Mammary epithelial cell (primary cell): ENCODE measurements around the gene KRT34.

Experiments used
- EZH2 ChIP-seq: IDR thresholded peaks from 2 replicates; pipeline ENCODE4 v1.6.1; 2012; ENCODE audit warnings: low read length, inconsistent platforms, borderline replicate concordance
- TF ChIP-seq, protein P1 (sequence below), 2 donors: IDR thresholded peaks in 1 of 2; conservative IDR thresholded peaks in 1 of 2; 2 replicates each; pipeline ENCODE4 v1.5.1; 2011 to 2012; ENCODE audit warnings: inconsistent platforms in 2 of 2, low read length in 2 of 2, mild to moderate bottlenecking in 2 of 2, control low read depth in 1 of 2, low read depth in 1 of 2; ENCODE audit not compliant: insufficient read depth in 1 of 2; ENCODE audit errors: extremely low read depth in 1 of 2

DNA sequence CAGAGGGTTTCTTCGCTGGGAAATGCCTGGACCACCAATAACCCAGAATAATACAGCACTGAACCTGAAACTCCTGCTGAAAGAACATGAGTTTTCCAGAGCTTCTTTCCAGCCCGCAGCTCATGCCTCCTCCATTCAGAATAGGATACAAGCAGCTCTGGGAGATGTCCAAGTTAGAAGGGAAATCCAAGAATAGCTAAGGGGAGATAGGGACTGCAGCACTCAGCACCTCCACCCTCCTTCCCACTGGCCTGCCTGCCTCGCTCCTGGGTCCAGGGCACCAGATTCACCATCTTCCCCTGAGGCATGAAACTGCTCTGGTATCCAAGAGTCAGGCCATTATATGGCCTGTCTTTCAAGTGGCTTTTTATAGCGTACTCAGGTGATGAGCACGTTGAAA lies 11.2 kb upstream of the KRT34 start:
- TF ChIP-seq, protein P1, sequence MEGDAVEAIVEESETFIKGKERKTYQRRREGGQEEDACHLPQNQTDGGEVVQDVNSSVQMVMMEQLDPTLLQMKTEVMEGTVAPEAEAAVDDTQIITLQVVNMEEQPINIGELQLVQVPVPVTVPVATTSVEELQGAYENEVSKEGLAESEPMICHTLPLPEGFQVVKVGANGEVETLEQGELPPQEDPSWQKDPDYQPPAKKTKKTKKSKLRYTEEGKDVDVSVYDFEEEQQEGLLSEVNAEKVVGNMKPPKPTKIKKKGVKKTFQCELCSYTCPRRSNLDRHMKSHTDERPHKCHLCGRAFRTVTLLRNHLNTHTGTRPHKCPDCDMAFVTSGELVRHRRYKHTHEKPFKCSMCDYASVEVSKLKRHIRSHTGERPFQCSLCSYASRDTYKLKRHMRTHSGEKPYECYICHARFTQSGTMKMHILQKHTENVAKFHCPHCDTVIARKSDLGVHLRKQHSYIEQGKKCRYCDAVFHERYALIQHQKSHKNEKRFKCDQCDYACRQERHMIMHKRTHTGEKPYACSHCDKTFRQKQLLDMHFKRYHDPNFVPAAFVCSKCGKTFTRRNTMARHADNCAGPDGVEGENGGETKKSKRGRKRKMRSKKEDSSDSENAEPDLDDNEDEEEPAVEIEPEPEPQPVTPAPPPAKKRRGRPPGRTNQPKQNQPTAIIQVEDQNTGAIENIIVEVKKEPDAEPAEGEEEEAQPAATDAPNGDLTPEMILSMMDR (conservative IDR thresholded peaks at IDR 0.05 in 1 of 2, IDR thresholded peaks at IDR 0.05 in 1 of 2; ENCODE audit: extremely low read depth in 1 of 2, insufficient read depth in 1 of 2, low read depth in 1 of 2, low read length in 2 of 2): no peak
- no peak for TF ChIP-seq EZH2
